GM23338 (cell line): Measurements from ENCODE around the gene PSMD13.

Experiments used
- CTCF ChIP-seq, 2 experiments: fragments of 200-600 bp in 1 of 2; sonication (generic) in 1 of 2; conservative IDR thresholded peaks; 2 replicates each; pipeline versions ENCODE4 v1.5.1 to v1.6.1; 2016 to 2017; ENCODE audit warnings: antibody characterized with exemption in 2 of 2, low read depth in 2 of 2, mild to moderate bottlenecking in 2 of 2, moderate library complexity in 1 of 2
- EZH2 ChIP-seq: fragments of 200-600 bp; sonication (generic); IDR thresholded peaks from one replicate; pipeline ENCODE4 v1.8.0; 2017; ENCODE audit warnings: antibody characterized with exemption, mild to moderate bottlenecking, low read depth; ENCODE audit not compliant: unreplicated experiment
- EZH2phosphoT487 ChIP-seq: fragments of 200-600 bp; sonication (generic); IDR thresholded peaks from one replicate; pipeline ENCODE4 v1.8.1; 2018; ENCODE audit warnings: antibody characterized with exemption; ENCODE audit not compliant: unreplicated experiment
- JUNB ChIP-seq: IDR thresholded peaks from one replicate; pipeline ENCODE4 v1.6.1; 2016; ENCODE audit warnings: antibody characterized with exemption; ENCODE audit not compliant: unreplicated experiment
- NANOG ChIP-seq: IDR thresholded peaks from 2 replicates; pipeline ENCODE4 v1.6.1; 2016; ENCODE audit warnings: antibody characterized with exemption, borderline replicate concordance
- ZNF331 ChIP-seq: fragments of 250-450 bp; sonication (Bioruptor Pico); IDR thresholded peaks from 2 replicates; pipeline ENCODE4 v1.5.0; 2020; ENCODE audit warnings: low read depth, mild to moderate bottlenecking, moderate library complexity
- TF ChIP-seq, protein P1 (sequence below): IDR thresholded peaks from 2 replicates; pipeline ENCODE4 v1.6.1; 2016; ENCODE audit warnings: antibody characterized with exemption

GRCh38 chr11:207208-207862 lies 29.4 kb upstream of the PSMD13 start, which contains the start of the genes BET1L and RIC8A:
- TF ChIP-seq EZH2phosphoT487 (no peak), JUNB (no peak), CTCF (conservative IDR thresholded peaks at IDR 0.05; ENCODE audit: low read depth in 2 of 2) (no peak), ZNF331 (CRISPR knock-in tag) (no peak), EZH2 (no peak), NANOG (no peak)
- TF ChIP-seq, protein P1, sequence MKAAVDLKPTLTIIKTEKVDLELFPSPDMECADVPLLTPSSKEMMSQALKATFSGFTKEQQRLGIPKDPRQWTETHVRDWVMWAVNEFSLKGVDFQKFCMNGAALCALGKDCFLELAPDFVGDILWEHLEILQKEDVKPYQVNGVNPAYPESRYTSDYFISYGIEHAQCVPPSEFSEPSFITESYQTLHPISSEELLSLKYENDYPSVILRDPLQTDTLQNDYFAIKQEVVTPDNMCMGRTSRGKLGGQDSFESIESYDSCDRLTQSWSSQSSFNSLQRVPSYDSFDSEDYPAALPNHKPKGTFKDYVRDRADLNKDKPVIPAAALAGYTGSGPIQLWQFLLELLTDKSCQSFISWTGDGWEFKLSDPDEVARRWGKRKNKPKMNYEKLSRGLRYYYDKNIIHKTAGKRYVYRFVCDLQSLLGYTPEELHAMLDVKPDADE, result no peak; the same call in none of the 2 replicates
